ENCODE data around the gene JAGN1. TPM values are rescaled to one million over a fixed set of nuclear protein-coding genes. Genes with fewer than 3 reads are reported as not detected.
"Not testable (repeated sequence)": the region's sequence is repeated elsewhere in the genome, so short reads cannot be mapped to it uniquely, and the experiment has no call there.

The JAGN1 gene
- total RNA-seq, 6 experiments from 2014 or later = 20.5 to 40.6 (median 26.5) TPM

DNA sequence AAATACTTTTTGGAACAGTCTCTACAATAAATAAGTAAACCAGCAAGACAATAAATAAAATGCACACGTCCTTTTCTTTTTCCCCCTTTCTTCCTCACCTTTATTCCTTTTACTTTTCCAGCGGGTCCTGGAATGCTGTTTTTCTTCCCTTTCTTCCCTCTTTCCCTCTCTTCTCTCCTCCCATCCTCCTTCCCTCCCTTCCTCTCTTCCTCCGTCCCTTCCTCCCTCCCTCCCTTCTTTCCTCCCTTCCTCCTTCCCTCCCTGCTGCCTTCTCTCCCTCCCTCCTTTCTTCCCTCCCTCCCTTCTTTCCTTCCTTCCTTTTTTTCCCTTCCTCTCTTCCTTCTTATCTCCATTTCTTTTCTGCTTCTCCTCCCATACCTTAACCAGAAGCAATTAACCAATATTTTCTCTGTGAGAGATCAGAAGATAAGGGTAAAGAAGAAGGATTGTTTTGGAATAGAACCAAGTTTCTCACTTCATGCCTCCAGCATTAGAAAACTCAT, 8.9 kb downstream of the JAGN1 start:
- WGBS (ENCODE audit: insufficient coverage, low coverage, low lambda C conversion rate, missing lambda C conversion rate) = 61% methylated on average over 3 of the region's 3 CpGs
- no peaks in the 10 kb centered on the region for H3K36me3 ChIP-seq
- H3K4me1 ChIP-seq = peaks cover 0 to 50% (median 13%) of the 10 kb centered on the region in 4 donors
- intact Hi-C loops (cut with DNase I) = no loop called here
- ATAC-seq (no peak), DNase-seq (no peak)
- TF ChIP-seq, protein P1, sequence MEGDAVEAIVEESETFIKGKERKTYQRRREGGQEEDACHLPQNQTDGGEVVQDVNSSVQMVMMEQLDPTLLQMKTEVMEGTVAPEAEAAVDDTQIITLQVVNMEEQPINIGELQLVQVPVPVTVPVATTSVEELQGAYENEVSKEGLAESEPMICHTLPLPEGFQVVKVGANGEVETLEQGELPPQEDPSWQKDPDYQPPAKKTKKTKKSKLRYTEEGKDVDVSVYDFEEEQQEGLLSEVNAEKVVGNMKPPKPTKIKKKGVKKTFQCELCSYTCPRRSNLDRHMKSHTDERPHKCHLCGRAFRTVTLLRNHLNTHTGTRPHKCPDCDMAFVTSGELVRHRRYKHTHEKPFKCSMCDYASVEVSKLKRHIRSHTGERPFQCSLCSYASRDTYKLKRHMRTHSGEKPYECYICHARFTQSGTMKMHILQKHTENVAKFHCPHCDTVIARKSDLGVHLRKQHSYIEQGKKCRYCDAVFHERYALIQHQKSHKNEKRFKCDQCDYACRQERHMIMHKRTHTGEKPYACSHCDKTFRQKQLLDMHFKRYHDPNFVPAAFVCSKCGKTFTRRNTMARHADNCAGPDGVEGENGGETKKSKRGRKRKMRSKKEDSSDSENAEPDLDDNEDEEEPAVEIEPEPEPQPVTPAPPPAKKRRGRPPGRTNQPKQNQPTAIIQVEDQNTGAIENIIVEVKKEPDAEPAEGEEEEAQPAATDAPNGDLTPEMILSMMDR (IDR thresholded peaks at IDR 0.05) = no peak
- no peak for TF ChIP-seq POLR2A (IDR thresholded peaks at IDR 0.05)
- peak overlapping the region in 1 of 3 donors; percentile 69 for H3K27ac ChIP-seq
- H3K4me3 ChIP-seq = no peak overlapping the region
- H3K9me3 ChIP-seq = no peaks in the 10 kb centered on the region
- H3K27me3 ChIP-seq = no peaks in the 10 kb centered on the region

DNA sequence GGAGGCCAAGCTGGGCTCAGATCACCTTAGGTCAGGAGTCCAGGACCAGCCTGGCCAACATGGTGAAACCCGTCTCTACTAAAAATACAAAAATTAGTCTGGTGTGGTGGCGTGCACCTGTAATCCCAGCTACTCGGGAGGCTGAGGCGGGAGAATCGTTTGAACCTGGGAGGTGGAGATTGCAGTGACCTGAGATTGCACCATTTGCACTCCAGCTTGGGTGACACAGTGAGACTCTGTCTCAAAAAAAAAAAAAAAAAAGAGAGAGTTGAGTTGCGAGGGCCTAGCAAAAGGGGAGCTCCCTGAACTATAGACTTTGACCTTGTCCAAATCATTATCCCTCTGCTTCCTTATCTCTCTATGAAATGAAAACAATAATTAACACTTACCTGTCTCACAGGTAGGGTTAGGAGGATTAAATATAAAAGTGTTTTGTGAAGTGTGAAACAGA, 10.6 kb downstream of the JAGN1 start:
- H3K27ac ChIP-seq = peak overlapping the region in 1 of 3 donors; percentile 25

GRCh38 chr3:9901967-9902366, 11.6 kb downstream of the JAGN1 start:
- H3K9me3 ChIP-seq = no peaks in the 10 kb centered on the region
- H3K27ac ChIP-seq = no peak overlapping the region
- 65% methylated on average over 3 of the region's 5 CpGs for WGBS (ENCODE audit: insufficient coverage, low coverage, low lambda C conversion rate, missing lambda C conversion rate)
- H3K36me3 ChIP-seq = no peaks in the 10 kb centered on the region
- ATAC-seq = no peak
- no peaks in the 10 kb centered on the region for H3K27me3 ChIP-seq
- H3K4me3 ChIP-seq = no peak overlapping the region
- DNase-seq = no peak
- intact Hi-C loops (cut with DNase I) = no loop called here
- H3K4me1 ChIP-seq = peaks cover 0 to 40% (median 13%) of the 10 kb centered on the region in 4 donors
- no peak for TF ChIP-seq POLR2A (IDR thresholded peaks at IDR 0.05)

More for the DNA sequence above, 10.6 kb downstream of the JAGN1 start:
- 45% methylated on average over 6 of the region's 6 CpGs for WGBS (ENCODE audit: insufficient coverage, low coverage, low lambda C conversion rate, missing lambda C conversion rate)
- H3K9me3 ChIP-seq; H3K4me3 ChIP-seq; H3K27me3 ChIP-seq; H3K36me3 ChIP-seq; intact Hi-C loops (cut with DNase I): not testable (repeated sequence)
- H3K4me1 ChIP-seq = peaks cover 0 to 50% (median 13%) of the 10 kb centered on the region in 4 donors
- ATAC-seq (peak in 2 of 4 donors; percentile 3 to 9), DNase-seq (peak in 1 of 3 donors; percentile 62)

GRCh38 chr3:9902372-9903237, 12.2 kb downstream of the JAGN1 start, which contains the start of gene IL17RE:
TSS of gene IL17RE (plus strand) at chr3:9902848. CDS start at chr3:9902933, 85 bp downstream.
- intact Hi-C loops (cut with DNase I) = no loop called here
- WGBS (ENCODE audit: insufficient coverage, low coverage, low lambda C conversion rate, missing lambda C conversion rate) = 44% methylated on average over 1 of the region's 13 CpGs
- ATAC-seq = peak; percentile 17 to 68 (median 44)
- TF ChIP-seq, protein P1 (IDR thresholded peaks at IDR 0.05) = no peak
- no peak for TF ChIP-seq POLR2A (IDR thresholded peaks at IDR 0.05)
- H3K4me1 ChIP-seq = peaks cover 0 to 34% (median 12%) of the 10 kb centered on the region in 4 donors
- no peaks in the 10 kb centered on the region for H3K27me3 ChIP-seq
- peak in 2 of 3 donors; percentile 71 to 78 for DNase-seq
- H3K9me3 ChIP-seq = no peaks in the 10 kb centered on the region
- no peaks in the 10 kb centered on the region for H3K36me3 ChIP-seq
- H3K4me3 ChIP-seq = peak within 1 kb of the TSS in 1 of 3 donors; percentile 13
- peak within 1 kb of the TSS in 2 of 3 donors; percentile 7 to 29 for H3K27ac ChIP-seq

DNA sequence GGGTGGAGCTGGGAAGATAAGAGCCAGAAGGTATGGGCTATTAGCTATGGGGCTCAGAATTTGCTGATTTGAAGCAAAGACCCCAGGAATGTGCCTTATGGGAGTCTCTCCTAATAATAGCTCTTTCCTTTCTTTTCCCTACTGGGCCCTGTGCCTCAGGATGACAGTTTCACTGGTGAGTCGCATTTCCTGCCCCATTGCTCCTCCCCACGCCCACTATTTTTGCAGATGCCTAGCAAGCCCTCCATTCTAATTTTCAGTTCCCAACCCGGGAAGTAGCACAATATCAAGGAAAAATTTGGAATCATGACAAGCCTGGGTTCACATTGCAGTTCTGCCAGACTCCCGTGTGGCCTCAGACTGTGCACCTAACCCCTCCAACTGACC, 12.8 kb downstream of the JAGN1 start:
- DNase-seq = no peak
- WGBS (ENCODE audit: insufficient coverage, low coverage, low lambda C conversion rate, missing lambda C conversion rate) = 6% methylated on average over 4 of the region's 4 CpGs

More for the DNA sequence above, 12.8 kb downstream of the JAGN1 start:
- Histone ChIP-seq H3K9me3 (no peaks in the 10 kb centered on the region), H3K4me3 (peak overlapping the region in 1 of 3 donors; percentile 13), H3K4me1 (peaks cover 0 to 36% (median 13%) of the 10 kb centered on the region in 4 donors), H3K27me3 (no peaks in the 10 kb centered on the region), H3K27ac (peak overlapping the region in 2 of 3 donors; percentile 7 to 29), H3K36me3 (no peaks in the 10 kb centered on the region)
- ATAC-seq = peak in 1 of 4 donors; percentile 52
- intact Hi-C loops (cut with DNase I) = no loop called here
- no peak for TF ChIP-seq POLR2A (IDR thresholded peaks at IDR 0.05)
- TF ChIP-seq, protein P1 (IDR thresholded peaks at IDR 0.05) = no peak
